ENCODE measurements around the gene MRPL23.
"Not testable (repeated sequence)": the region's sequence is repeated elsewhere in the genome, so short reads cannot be mapped to it uniquely, and the experiment has no call there.

Gene MRPL23

DNA sequence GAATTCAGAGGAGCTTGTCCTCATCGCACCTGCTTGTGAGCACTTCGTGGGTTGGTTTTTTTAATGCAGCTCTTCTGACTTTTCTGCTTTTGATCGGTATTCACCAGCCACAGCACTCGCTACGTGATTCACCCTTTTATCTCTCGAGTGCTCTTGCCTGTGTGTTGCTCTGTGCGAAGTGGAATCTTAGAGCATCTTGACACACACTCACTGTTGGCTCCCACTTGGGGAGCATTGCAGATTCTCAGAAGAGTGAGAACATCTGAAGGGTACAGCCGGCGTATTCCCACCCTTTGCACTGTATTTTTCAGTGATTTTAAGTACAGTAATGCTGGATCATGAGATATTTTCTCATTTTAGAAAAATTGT is 16.7 kb upstream of the MRPL23 start:
- DNase-seq, result peak in 15 of 42 donors; percentile 2 to 75 (median 32)
- intact Hi-C loops (cut with DNase I), result no loop called here

DNA sequence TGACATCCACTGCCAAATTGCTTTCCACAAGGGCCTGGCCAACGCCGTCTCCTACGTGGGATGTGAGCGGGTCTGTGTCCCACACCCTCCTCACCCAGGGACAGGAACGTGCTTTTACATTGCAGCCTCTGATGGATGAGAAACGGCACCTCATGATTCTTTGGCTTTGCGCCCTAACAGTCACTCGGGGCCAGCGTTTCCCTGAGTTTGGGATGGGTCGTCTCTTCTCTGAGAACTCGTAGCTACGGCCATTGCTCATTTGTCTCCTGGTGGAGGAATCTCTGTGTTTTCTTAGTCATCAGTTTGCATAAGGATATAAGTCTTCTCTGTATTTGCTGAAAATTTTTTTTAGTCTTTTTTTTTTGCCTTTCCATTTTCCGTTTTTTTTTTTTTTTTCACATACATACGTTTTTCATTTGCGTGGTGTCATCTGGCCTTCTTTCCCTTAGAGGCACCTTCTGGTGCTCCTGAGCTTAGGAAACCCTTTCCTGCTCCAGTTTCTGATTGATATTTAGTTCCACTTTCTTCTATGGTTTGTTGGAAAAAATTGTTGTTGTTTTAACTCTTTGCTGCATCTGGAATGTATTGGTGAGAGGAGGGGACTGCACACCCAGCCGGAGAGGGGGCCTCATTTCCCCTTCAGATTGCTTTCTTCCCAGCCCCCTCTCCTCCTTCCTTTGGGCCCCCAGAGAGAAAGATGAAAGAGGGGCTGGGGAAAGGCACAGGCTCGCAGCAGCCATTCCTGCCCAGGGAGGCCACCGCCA is 15.6 kb upstream of the MRPL23 start:
- DNase-seq, result peak in 1 of 42 donors; percentile 2
- intact Hi-C loops (cut with DNase I), result no loop called here

DNA sequence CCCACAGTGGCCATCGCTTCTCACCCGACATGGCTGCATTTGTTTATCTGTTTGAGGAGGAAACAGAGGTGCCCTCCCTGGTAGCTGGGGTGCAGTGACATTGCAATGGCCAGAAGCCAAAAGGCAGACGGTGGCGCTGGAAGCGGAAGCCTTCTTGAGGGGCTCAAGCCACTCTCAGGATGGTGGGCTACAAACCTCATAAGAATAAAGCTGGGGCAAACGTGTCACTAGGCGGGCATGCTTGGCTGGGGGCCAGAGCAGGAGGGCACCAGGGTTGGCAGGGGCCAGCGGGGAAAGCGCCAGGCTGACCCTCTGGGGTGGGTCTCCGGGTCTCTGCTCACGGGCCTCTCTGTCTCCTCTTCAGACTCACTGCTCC is 15.0 kb upstream of the MRPL23 start:
- intact Hi-C loops (cut with DNase I), result no loop called here
- DNase-seq, result peak in 1 of 42 donors; percentile 2

DNA sequence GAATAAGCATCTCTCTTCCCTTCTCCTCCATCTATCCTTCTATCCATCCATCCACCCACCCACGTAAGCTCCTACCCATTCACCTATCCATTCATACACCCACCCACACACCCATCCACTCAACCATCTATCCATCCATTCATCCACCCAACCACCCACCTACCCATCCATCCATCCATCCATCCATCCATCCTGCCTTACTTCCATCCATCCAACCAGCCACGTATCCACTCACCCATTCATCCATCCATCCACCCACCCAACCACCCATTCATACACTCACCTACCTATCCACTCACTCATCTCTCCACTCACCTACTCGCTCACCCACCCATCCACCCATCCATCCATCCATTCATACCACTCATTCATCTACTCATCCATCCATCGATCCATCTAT is 14.5 kb upstream of the MRPL23 start:
- DNase-seq, result no peak
- intact Hi-C loops (cut with DNase I), result no loop called here

DNA sequence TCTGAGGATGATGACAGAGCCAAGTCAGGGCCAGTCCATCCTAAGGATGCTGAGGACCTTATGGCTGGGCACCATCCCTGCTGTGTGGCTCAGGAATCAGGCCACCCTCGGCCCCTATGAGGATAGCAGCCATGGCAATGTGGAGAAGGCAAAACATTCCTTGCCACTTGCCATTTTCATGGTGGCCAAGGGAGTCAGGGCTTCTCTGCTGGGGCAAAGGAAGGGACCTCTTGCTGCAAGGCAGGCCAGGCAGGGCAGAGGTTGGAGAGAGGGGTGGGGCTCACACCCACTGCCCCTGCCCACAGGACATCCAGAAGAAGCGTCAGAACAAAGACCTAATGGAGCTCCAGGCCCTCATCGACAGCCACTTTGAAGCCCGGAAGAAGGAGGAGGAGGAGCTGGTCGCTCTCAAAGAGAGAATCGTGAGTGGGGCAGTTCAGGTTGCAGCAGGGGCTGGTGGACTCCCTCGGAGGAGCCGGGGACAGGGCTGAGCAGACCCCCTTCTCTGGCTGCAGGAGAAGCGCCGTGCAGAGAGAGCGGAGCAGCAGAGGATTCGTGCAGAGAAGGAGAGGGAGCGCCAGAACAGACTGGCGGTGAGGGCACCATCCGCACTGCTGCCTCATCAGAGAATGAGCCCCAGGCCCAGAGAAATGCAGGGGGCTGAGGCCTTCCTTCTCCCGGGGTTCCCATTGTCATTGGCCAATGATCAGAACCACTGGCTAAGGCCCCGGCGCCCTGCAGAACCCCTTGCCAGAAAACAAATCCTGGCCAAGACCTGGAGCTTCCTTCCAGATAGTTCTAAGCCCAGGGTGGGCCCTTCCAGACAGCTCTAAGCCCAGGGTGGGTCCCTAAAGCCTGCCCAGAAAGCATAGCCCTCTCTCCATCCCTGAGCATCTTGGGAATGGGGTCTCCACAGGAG is 13.5 kb upstream of the MRPL23 start:
- peak in 2 of 42 donors; percentile 1 for DNase-seq
- intact Hi-C loops (cut with DNase I), result no loop called here

DNA sequence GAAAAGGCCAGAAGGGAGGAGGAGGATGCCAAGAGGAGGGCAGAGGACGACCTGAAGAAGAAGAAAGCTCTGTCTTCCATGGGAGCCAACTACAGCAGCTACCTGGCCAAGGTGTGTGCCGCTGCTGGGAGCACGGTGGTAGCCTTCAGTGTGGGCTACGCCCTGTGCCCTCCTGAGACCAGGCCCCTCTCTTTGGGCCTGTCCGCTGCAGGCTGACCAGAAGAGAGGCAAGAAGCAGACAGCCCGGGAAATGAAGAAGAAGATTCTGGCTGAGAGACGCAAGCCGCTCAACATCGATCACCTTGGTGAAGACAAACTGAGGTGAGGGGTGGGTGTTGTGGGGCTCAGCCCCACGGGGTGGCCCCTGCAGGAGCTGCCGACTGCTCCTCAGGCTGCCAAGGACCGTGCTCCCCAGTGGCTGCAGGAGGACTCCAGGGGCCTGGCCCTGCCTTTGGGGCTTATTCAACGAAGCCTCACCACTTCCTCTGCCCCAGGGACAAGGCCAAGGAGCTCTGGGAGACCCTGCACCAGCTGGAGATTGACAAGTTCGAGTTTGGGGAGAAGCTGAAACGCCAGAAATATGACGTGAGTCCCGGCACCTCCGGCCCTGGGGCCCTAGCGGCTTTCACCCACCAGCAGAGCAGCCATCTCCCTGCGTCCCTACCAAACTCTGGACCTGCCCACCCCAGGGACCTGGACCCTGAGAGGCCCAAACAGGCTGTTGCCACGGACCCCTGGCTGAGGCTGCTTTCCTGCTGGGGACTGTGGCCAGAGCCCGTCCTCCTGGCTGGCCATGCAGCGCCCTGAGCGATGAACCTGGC is 12.6 kb upstream of the MRPL23 start:
- intact Hi-C loops (cut with DNase I), result no loop called here
- DNase-seq, result peak in 4 of 42 donors; percentile 0 to 6 (median 1)

DNA sequence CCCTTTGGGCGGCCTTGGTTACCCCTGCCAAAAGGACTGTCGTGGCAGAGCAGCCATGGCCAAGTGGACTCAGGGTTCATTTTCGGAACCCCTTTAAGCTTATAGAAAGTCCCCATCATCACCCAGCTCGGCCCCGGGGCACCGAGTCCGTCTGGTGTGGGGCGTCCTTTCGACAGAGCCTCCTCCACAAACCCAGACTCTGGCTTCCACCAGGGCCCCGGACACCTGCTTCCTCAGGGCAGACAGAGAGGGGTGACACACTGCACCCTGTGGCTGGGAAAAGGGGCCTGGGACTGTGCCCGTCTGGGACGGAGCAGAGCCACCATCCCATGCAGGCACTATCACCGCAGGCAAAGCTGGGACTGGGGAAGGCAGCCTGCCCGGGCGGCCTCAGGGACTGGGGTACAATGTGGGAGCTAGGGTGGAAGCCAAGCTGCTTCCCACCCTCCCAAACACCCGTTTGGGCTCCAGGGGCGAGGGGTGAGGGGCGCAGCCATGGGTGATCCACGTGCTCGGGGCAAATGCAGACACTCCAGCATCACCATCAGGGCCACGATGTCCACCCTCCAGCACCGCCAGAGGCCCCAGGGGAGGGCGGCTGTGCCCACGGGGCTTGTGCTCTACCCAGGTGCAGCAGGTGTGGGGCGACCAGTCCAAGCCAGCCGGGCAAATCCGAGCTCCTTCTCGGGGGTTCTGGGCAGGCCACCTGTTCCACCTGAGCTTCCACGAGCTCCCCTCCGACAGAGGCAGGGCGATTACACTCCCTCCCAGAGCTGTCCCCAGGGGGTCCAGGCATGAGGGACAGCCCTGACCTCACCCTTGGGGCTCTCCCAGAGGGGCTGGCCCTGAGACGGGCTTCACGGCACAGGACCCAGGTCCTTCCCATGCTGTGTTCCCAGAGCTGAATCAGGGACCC is 11.7 kb upstream of the MRPL23 start:
- DNase-seq, result peak in 6 of 42 donors; percentile 0 to 12 (median 1)
- intact Hi-C loops (cut with DNase I), result no loop called here

DNA sequence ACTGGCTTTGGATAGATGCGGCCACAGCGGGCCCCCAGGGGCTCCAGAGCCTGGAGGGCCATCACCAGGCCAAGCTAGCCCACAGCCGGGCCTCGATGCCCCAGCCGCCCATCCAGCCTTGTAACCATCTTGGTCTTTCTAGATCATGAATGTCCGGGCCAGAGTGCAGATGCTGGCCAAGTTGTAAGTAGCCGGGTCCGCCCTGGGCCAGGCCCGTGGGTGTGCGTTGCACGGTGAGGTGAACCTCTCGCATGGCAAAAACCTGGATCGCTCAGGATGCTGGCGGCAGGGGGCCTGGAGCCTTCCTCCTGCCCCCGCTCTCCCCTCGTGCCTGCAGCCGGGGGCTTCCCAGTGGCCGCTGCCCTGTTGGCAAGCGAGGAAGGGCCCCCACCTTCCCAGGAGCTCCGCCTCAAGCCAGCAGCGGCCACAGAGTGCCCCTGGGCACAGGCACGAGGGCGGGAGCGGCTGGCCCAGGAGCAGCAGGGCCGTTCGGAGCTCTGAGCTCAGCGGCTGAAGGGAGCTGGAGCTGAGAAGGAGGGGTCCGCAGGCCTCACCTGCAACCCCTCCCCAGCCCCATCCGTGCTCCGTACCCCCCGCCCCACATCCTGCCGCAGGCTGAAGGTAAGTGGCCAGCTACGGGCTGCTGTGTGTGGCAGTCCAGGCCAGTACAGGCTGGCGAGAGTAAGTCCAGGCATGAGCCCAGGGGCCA is 10.9 kb upstream of the MRPL23 start:
- DNase-seq, result peak in 6 of 42 donors; percentile 0 to 30 (median 6)
- intact Hi-C loops (cut with DNase I), result no loop called here

DNA sequence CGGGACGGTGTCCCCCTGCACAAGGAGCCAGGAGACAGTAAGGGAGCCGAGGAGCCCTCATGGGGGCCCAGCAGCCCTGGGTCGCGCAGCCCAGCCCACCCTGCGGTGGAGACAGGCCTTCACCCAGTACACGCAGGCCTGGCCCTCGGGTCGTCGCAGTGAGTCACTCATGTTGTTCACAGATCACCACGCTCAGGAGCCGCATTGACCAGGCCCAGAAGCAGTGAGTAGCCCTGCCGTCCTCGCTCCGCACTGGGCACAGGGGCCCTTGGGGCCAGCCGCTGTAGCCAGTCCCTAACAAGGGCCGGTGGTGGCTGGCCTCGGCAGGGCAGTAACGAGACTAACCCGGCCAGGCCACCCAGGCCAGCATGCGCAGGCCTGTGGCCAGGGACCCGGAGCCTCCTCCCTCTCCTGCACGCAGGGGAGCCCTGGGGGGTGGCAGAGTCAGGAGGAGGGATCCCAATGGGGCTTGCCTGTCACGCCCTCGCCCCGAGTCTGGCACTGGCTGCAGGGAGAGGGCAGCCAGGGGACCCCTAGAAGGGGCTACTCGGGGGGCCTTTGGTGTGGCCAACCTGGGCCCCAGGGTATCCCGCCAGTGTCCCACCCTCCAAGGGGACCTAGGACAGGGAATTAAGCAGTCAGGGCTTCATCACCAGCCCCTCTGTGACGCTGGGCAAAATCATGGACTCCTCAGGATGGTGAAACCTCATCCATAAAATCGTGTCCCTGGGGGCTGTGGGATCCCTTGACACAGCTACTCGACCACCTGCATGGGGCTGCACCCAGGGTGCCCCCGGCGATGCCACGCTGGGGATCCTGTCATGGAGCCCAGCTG is 10.1 kb upstream of the MRPL23 start:
- peak in 8 of 42 donors; percentile 0 to 34 (median 6) for DNase-seq
- intact Hi-C loops (cut with DNase I), result no loop called here

DNA sequence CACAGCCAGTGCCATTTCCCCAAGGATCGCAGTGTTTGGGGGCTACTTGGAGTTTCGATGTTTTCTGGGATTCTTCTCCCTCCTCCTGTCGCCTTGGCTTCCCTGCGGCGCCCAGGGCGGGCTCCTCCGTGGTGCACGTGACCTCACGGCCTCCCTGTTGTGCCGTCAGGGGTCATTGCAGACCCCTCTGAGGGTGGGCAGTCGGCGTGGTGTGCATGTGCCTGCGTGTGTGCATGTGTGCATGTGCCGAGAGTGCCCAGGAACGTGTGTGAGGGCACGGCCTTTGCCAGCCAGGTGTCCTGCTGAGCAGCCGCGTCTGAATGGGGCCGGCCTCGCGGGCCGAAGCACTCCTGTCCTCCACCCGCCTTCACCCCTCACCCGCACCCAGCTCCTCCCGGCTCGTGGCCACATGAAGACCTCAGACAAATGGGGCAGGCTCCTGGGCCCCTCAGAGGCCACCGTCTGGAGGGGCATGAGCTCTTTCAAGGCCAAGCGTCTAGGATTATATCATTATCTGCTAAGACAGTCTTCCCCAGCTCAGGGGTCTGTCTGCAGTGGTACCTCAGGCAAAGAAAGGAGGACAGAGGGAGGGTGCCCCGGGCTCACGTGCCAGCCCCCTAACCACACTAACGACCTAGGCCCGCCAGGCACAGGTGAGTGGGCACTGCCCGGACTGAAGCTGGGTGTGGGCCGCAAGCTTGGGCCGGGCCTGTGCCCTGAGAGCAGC is 9.4 kb upstream of the MRPL23 start:
- intact Hi-C loops (cut with DNase I), result no loop called here
- DNase-seq, result peak in 9 of 42 donors; percentile 1 to 30 (median 4)

DNA sequence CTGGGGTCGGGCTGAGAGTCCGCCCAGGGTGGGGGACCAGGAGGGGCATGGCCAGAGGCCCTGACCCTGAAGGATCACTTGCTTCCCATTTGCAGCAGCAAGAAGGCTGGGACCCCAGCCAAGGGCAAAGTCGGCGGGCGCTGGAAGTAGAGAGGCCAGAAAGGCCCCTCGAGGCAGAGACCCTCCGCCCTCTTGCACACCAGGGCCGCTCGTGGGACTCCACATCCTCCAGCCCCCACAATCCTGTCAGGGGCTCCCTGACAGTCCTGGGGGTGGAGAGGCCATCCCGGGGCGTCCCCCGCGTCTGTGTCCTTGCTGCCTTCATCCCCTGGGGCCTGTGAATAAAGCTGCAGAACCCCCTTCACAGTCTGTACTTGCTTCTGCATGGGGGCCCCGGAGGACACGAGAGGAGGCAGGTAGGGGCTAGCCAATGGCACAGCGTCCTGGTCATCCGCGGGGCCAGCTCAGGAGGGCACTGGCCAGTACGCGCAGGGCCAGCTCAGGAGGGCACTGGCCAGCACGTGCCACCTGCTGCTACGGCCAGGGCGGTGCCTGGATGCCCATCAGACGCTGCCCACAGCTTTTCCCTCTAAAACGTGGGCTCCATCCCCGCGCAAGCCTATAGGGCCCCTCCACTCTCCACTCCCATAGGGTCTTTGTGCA is 8.7 kb upstream of the MRPL23 start:
- intact Hi-C loops (cut with DNase I), result no loop called here
- DNase-seq, result peak in 9 of 42 donors; percentile 1 to 15 (median 3)

DNA sequence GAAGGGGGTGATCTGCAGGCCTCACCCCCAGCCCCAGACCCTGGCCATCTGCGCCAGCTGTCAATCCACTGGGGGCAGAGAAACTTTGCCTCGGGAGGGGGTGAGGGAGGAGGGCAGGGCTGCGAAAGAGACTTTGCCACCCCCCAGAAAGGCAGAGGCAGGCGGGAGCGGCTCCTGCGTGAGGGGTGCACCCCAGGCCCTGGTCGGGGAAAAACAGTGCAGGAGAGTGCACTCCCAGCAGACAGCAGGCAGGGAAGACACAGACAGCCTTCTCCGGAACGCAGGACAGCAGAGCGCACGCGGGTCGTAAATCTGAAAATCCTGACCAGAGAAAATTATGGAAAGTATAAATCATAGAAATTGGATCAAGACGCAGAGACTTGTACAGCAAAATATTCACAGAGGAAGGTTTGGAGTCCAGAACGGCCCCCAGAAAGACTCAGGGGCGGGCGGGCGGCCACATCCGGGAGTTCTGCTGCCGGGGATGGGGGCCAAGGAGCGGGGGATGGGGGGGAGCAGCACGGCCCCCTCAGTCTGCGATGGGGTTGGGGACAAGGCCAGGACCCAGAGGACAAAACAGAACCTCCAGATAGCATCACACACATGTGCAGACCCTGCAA is 8.0 kb upstream of the MRPL23 start:
- peak in 10 of 42 donors; percentile 1 to 35 (median 4) for DNase-seq
- intact Hi-C loops (cut with DNase I), result no loop called here

DNA sequence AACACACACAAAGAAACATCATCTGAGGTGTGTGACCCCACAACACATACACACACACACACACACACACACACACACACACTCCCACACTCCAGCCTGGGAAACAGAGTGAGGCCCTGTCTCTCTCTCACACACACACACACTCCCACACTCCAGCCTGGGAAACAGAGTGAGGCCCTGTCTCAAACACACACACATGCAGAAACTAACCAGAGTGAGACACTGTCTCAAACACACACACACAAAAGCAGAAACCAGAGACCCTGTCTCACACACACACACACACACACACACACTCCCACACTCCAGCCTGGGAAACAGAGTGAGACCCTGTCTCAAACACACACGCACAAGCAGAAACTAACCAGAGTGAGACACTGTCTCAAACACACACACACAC is 7.3 kb upstream of the MRPL23 start:
- intact Hi-C loops (cut with DNase I), result not testable (repeated sequence)

DNA sequence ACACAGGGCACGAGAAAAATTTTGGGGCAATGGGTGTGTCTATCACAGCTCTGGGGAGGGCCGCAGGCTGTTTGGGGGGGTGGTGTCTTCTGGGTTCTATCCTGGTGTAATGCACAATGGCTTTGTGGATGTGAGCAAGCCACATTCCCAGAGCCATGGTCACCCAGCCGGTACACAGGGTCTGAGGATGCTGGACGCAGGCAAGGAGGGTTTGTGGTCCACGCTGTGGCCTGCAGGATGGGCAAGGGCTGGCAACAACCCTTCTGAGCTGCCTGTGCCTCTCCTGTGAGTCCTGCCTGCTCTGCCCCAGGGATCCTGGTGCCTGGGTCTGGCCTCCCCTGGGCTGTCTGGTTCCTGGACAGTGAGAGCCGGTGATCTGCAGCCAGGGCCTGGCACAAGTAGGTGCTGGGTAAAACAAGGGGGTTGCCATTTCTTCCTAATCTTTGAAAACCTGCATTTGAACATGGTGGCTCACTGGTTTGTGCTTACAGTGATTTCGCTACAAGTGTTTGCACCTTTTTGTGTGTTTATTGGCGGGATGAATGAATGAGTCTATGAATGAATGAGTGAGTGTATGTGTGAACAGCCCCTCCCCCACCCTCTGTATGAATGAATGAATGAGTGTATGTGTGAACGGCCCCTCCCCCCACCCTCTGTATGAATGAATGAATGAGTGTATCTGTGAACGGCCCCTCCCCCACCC is 4.4 kb upstream of the MRPL23 start:
- intact Hi-C loops (cut with DNase I), result no loop called here

More for the DNA sequence above, 7.3 kb upstream of the MRPL23 start:
- peak in 11 of 42 donors; percentile 1 to 19 (median 8) for DNase-seq

More for the DNA sequence above, 4.4 kb upstream of the MRPL23 start:
- DNase-seq, result peak in 11 of 42 donors; percentile 0 to 12 (median 3)
